GM18858 (cell line): Measurements from ENCODE around the gene TRMT2A.

Experiments used
- ATAC-seq: cut with Tn5 transposase; IDR thresholded peaks from one replicate; pipeline ENCODE4 v1.9.1; 2021; ENCODE audit not compliant: unreplicated experiment

The TRMT2A gene

GRCh38 chr22:20065896-20066616 lies 51.0 kb downstream of the TRMT2A start:
- no peak for ATAC-seq

DNA sequence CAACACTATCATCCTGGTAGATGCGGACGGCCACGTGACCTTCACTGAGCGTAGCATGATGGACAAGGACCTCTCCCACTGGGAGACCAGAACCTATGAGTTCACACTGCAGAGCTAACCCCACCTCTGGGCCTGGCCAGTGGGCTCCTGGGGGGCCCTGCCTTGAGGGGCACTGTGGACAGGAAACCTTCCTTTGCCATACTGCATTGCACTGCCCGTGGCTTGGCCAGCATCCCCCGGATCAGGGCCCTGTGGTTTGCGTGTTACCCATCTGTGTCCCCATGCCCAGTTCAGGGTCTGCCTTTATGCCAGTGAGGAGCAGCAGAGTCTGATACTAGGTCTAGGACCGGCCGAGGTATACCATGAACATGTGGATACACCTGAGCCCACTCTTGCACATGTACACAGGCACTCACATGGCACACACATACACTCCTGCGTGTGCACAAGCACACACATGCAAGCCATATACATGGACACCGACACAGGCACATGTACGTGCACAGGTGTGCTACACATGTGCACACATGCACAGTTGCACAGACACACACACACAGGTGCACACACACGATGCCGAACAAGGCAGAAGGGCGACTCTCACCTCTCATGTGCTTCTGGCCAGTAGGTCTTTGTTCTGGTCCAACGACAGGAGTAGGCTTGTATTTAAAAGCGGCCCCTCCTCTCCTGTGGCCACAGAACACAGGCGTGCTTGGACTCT lies 52.3 kb downstream of the TRMT2A start:
- ATAC-seq, result no peak

- ATAC-seq, result no peak
Observed at GRCh38 chr22:20064140-20064480, 52.9 kb downstream of the TRMT2A start.

DNA sequence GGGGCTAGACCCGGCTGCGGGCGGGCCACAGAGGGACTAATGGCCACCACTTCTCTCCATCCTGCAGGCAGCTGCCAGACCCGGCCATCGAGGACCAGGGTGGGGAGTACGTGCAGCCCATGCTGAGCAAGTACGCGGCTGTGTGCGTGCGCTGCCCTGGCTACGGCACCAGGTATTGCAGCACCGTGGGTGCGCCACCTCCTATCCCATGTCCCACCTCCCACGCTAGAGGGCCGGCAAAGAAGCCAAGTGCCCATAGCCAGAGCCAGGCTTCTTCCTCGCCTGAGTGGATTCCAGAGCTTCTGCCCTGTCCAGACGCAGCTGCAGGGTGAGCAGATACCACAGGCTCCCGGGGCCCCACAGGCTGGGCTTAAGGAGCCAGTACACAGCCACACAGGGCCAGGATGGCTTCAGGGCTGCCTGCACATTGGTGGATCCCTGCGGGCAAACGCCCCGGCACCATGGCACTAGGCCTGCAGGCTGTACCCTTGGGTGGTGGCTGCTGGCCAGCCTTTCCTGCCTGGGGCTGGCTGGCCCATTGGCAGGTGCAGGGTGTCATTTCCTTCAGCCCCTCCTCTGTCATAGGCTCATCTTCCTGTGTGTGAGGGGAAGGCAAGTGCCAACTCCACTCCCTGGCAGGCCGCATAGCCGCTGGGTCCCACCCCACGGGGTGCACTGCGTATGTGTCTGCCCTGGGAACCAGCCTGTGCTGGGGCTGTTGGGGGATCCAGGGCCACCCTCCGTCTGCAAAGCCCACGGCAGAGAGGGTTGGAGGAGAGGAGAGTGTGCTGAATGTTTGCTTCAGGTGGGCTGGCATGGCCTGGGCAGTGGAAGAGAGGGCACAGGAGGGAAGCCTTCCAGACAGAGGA lies 53.5 kb downstream of the TRMT2A start:
- no peak for ATAC-seq

GRCh38 chr22:20062766-20063083 lies 54.3 kb downstream of the TRMT2A start:
- ATAC-seq, result no peak

GRCh38 chr22:20062043-20062765 lies 54.8 kb downstream of the TRMT2A start:
- ATAC-seq, result no peak
